Endodermal cell (in vitro differentiated cells): Measurements from ENCODE around the gene ZBED6. TPM values are rescaled to one million over a fixed set of nuclear protein-coding genes. Genes with fewer than 3 reads are reported as not detected.

Source experiments
- DNase-seq: peaks from one replicate; pipeline ENCODE4 v3.0.0-alpha.2; 2017
- H3K27ac ChIP-seq: 2 replicates; pipeline ENCODE4 v1.5.1; 2013; ENCODE audit warnings: mild to moderate bottlenecking, low read depth, low read length, moderate library complexity
- H3K27me3 ChIP-seq: 2 replicates; pipeline ENCODE4 v1.6.1; 2013; ENCODE audit warnings: mild to moderate bottlenecking, low read length, moderate library complexity; ENCODE audit not compliant: insufficient read depth, control insufficient read depth, poor library complexity, severe bottlenecking
- H3K36me3 ChIP-seq: 2 replicates; pipeline ENCODE4 v1.7.0; 2013; ENCODE audit warnings: mild to moderate bottlenecking, low read length, moderate library complexity; ENCODE audit not compliant: control insufficient read depth, insufficient read depth
- H3K4me1 ChIP-seq: one replicate; pipeline ENCODE4 v1.7.0; 2013; ENCODE audit warnings: low read length; ENCODE audit not compliant: control insufficient read depth, insufficient read depth
- H3K4me3 ChIP-seq: 2 replicates; pipeline ENCODE4 v1.5.1; 2013; ENCODE audit warnings: mild to moderate bottlenecking, low read length, moderate library complexity
- H3K9ac ChIP-seq: 2 replicates; pipeline ENCODE4 v1.6.1; 2013; ENCODE audit warnings: mild to moderate bottlenecking, low read length, moderate library complexity; ENCODE audit not compliant: poor library complexity, severe bottlenecking; ENCODE audit errors: extremely low read depth
- H3K9me3 ChIP-seq: 2 replicates; pipeline ENCODE4 v1.6.1; 2013; ENCODE audit warnings: mild to moderate bottlenecking, low read length, moderate library complexity; ENCODE audit not compliant: control insufficient read depth
- H3K27ac Mint-ChIP-seq: 2 replicates; pipeline ENCODE4 v1.8.0; 2020; ENCODE audit warnings: mixed read lengths
- H3K27me3 Mint-ChIP-seq: 2 replicates; pipeline ENCODE4 v1.8.0; 2021; ENCODE audit warnings: mild to moderate bottlenecking, mixed read lengths; ENCODE audit not compliant: insufficient read depth
- H3K36me3 Mint-ChIP-seq: 2 replicates; pipeline ENCODE4 v1.8.0; 2020; ENCODE audit warnings: low read depth, mixed read lengths
- H3K4me1 Mint-ChIP-seq: 2 replicates; pipeline ENCODE4 v1.8.0; 2020; ENCODE audit warnings: mixed read lengths
- H3K4me3 Mint-ChIP-seq: 2 replicates; pipeline ENCODE4 v1.8.0; 2020; ENCODE audit warnings: mild to moderate bottlenecking, moderate library complexity, mixed read lengths
- H3K9me3 Mint-ChIP-seq: 2 replicates; pipeline ENCODE4 v1.8.0; 2020; ENCODE audit warnings: mild to moderate bottlenecking, mixed read lengths
- WGBS, 2 experiments: methylation state at CpG; one replicate each; pipeline versions ENCODE4 v1.1.5 to v1.1.7; 2013; ENCODE audit warnings: missing lambda C conversion rate in 2 of 2, mixed read lengths in 1 of 2; ENCODE audit not compliant: insufficient coverage in 1 of 2, insufficient read length in 1 of 2; 5-methylcytosine and 5-hydroxymethylcytosine counted together
- total RNA-seq, 2 donors: library from RNA; stranded (reverse); fragmentation: NEBNext Ultra II Directional in 1 of 2; extraction: Animal tissue kit (Norgen Biotek cat#: 25700) in 1 of 2; gene quantifications; 2 replicates in 1 of 2; 3 replicates in 1 of 2; pipeline ENCODE4 v1.2.1, GENCODE V29; 2021
- TF ChIP-seq, protein P1 (sequence below): fragments of 200-600 bp; sonication (generic); conservative IDR thresholded peaks from 2 replicates; pipeline ENCODE4 v1.5.0; 2021; ENCODE audit warnings: antibody characterized with exemption, mild to moderate bottlenecking

Gene ZBED6
- total RNA-seq, 2 donors from 2014 or later: 27.8 to 50.4 TPM

DNA sequence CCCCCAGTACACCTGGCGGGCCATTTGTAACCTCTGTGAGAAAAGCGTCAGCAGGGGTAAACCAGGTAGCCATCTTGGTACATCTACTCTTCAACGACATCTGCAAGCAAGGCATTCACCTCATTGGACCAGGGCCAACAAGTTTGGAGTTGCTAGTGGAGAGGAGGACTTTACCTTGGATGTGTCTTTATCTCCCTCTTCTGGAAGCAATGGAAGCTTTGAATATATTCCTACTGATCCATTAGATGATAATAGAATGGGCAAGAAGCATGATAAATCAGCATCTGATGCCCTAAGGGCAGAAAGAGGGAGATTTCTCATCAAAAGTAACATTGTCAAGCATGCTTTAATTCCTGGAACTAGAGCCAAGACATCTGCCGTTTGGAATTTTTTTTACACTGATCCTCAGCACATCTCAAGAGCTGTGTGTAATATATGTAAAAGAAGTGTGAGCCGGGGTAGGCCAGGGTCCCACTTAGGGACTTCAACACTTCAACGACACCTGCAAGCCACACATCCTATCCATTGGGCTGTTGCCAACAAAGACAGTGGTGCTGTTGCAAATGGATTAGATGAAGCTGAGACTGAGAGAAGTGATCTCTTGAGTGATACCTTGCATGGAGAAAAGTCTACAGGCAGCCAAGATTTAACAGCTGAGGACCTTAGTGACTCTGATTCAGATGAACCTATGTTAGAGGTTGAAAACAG is 2.7 kb downstream of the ZBED6 start:
- H3K4me1 Mint-ChIP-seq: peaks cover 33% of the 10 kb centered on the region
- peak overlapping the region; percentile 100 for H3K4me3 ChIP-seq
- H3K27ac Mint-ChIP-seq: no peak overlapping the region
- H3K4me3 Mint-ChIP-seq: no peak overlapping the region
- TF ChIP-seq, protein P1, sequence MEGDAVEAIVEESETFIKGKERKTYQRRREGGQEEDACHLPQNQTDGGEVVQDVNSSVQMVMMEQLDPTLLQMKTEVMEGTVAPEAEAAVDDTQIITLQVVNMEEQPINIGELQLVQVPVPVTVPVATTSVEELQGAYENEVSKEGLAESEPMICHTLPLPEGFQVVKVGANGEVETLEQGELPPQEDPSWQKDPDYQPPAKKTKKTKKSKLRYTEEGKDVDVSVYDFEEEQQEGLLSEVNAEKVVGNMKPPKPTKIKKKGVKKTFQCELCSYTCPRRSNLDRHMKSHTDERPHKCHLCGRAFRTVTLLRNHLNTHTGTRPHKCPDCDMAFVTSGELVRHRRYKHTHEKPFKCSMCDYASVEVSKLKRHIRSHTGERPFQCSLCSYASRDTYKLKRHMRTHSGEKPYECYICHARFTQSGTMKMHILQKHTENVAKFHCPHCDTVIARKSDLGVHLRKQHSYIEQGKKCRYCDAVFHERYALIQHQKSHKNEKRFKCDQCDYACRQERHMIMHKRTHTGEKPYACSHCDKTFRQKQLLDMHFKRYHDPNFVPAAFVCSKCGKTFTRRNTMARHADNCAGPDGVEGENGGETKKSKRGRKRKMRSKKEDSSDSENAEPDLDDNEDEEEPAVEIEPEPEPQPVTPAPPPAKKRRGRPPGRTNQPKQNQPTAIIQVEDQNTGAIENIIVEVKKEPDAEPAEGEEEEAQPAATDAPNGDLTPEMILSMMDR: peak; percentile 15
- H3K27me3 ChIP-seq: no peaks in the 10 kb centered on the region
- no peak overlapping the region for H3K27ac ChIP-seq
- WGBS, 2 experiments: 94 to 100% methylated on average over 3 to 6 of the region's 6 CpGs
- no peak overlapping the region for H3K9ac ChIP-seq
- no peaks in the 10 kb centered on the region for H3K4me1 ChIP-seq
- no peaks in the 10 kb centered on the region for H3K27me3 Mint-ChIP-seq
- H3K36me3 Mint-ChIP-seq: peaks cover 41% of the 10 kb centered on the region
- no peak for DNase-seq
- H3K36me3 ChIP-seq: peaks cover 61% of the 10 kb centered on the region
- peaks cover 19% of the 10 kb centered on the region for H3K9me3 ChIP-seq
- peaks cover 18% of the 10 kb centered on the region for H3K9me3 Mint-ChIP-seq

DNA sequence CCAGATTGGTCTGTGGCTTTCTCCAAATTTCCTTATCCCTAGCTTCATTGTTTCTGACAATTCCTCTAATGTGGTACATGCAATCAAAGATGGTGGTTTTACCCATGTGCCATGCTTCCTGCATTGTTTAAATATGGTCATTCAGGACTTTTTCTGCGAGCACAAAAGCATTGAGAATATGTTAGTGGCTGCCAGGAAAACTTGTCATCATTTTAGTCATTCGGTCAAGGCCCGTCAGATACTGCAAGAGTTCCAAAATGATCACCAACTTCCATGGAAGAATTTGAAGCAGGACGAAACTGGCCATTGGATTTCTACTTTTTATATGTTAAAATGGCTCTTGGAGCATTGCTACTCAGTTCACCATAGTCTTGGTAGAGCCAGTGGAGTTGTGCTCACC is 3.7 kb downstream of the ZBED6 start:
- H3K4me3 Mint-ChIP-seq: no peak overlapping the region
- WGBS, 2 experiments: 97 to 99% methylated on average over 4 of the region's 4 CpGs
- TF ChIP-seq, protein P1: no peak
- no peaks in the 10 kb centered on the region for H3K27me3 ChIP-seq
- peaks cover 71% of the 10 kb centered on the region for H3K36me3 ChIP-seq
- peaks cover 18% of the 10 kb centered on the region for H3K9me3 Mint-ChIP-seq
- no peaks in the 10 kb centered on the region for H3K4me1 ChIP-seq
- no peaks in the 10 kb centered on the region for H3K27me3 Mint-ChIP-seq
- DNase-seq: no peak
- H3K4me3 ChIP-seq: peak overlapping the region; percentile 51
- H3K27ac Mint-ChIP-seq: no peak overlapping the region
- H3K9ac ChIP-seq: no peak overlapping the region
- peaks cover 49% of the 10 kb centered on the region for H3K36me3 Mint-ChIP-seq
- peaks cover 33% of the 10 kb centered on the region for H3K4me1 Mint-ChIP-seq
- no peak overlapping the region for H3K27ac ChIP-seq
- peaks cover 19% of the 10 kb centered on the region for H3K9me3 ChIP-seq

DNA sequence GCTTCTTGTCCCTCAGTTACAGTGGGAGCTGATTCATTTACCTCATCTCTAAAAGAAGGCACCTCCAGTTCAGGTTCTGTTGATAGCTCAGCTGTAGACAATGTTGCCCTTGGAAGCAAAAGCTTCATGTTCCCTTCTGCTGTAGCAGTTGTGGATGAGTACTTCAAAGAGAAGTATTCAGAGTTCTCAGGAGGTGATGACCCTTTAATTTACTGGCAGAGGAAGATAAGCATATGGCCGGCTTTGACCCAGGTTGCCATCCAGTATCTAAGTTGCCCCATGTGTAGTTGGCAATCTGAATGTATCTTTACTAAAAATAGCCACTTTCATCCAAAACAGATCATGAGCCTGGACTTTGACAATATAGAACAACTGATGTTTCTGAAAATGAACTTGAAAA is 4.5 kb downstream of the ZBED6 start:
- peaks cover 54% of the 10 kb centered on the region for H3K36me3 Mint-ChIP-seq
- H3K4me1 Mint-ChIP-seq: peaks cover 30% of the 10 kb centered on the region

More for the DNA sequence above, 4.5 kb downstream of the ZBED6 start:
- 87 to 100% methylated on average over 1 of the region's 1 CpG for WGBS, 2 experiments
- Histone ChIP-seq H3K9ac (no peak overlapping the region), H3K4me3 (peak overlapping the region; percentile 51), H3K27me3 (no peaks in the 10 kb centered on the region), H3K36me3 (peaks cover 79% of the 10 kb centered on the region), H3K9me3 (peaks cover 19% of the 10 kb centered on the region), H3K4me1 (no peaks in the 10 kb centered on the region), H3K27ac (no peak overlapping the region)
- Mint-ChIP-seq H3K27me3 (no peaks in the 10 kb centered on the region), H3K9me3 (peaks cover 18% of the 10 kb centered on the region), H3K4me3 (no peak overlapping the region), H3K27ac (no peak overlapping the region)
- no peak for DNase-seq
- TF ChIP-seq, protein P1: no peak
